B cell (primary cell): ENCODE data around the gene DNMBP. TPM values are rescaled to one million over a fixed set of nuclear protein-coding genes. Genes with fewer than 3 reads are reported as not detected.
"Not testable (repeated sequence)": the region's sequence is repeated elsewhere in the genome, so short reads cannot be mapped to it uniquely, and the experiment has no call there.

Experiments
- ATAC-seq: fragments of 200-7000 bp; cut with Tn5 transposase; one replicate; pipeline ENCODE4 v1.10.0; 2021; ENCODE audit warnings: low read depth, mild to moderate bottlenecking, moderate number of reproducible peaks, moderate library complexity
- CTCF ChIA-PET: fragments of 350-600 bp; sonication (Branson Sonifier 250); formaldehyde crosslinking; loops from one replicate; lab custom pipeline; 2021; ENCODE audit warnings: antibody characterized with exemption, inconsistent platforms; lab: Charles Lee
- POLR2A ChIA-PET: fragments of 350-600 bp; sonication (Branson Sonifier 250); formaldehyde crosslinking; loops from one replicate; lab custom pipeline; 2021; ENCODE audit warnings: antibody characterized with exemption; lab: Charles Lee
- DNase-seq: peaks from one replicate; pipeline ENCODE4 v3.0.0; 2013
- H2AFZ ChIP-seq: 2 replicates; pipeline ENCODE4 v1.6.1; 2012; ENCODE audit warnings: mild to moderate bottlenecking, low read depth, low read length; ENCODE audit not compliant: insufficient read depth, poor library complexity, severe bottlenecking
- H3K27ac ChIP-seq, 2 donors: 1 replicate in 1 of 2; 2 replicates in 1 of 2; pipeline ENCODE4 v1.5.1; 2012 to 2013; ENCODE audit warnings: low read length in 2 of 2, mild to moderate bottlenecking in 2 of 2, moderate library complexity in 1 of 2
- H3K27me3 ChIP-seq, 4 experiments: fragments of 200-600 bp in 1 of 4; sonication (generic) in 1 of 4; replicated peaks in 1 of 4; 1 replicate in 2 of 4; 2 replicates in 2 of 4; pipeline versions ENCODE4 v1.6.1 to v1.7.0; 2013 to 2016; ENCODE audit warnings: low read length in 3 of 4, mild to moderate bottlenecking in 2 of 4, mixed read lengths in 1 of 4, moderate library complexity in 1 of 4; ENCODE audit not compliant: insufficient read depth in 4 of 4, control insufficient read depth in 3 of 4; ENCODE audit errors: control extremely low read depth in 1 of 4
- H3K36me3 ChIP-seq, 2 experiments: replicated peaks in 1 of 2; 1 replicate in 1 of 2; 2 replicates in 1 of 2; pipeline versions ENCODE4 v1.6.1 to v1.7.1; 2013; ENCODE audit warnings: low read length in 1 of 2; ENCODE audit not compliant: insufficient read depth in 2 of 2, control insufficient read depth in 1 of 2; ENCODE audit errors: control extremely low read depth in 1 of 2, extremely low read depth in 1 of 2
- H3K4me1 ChIP-seq, 2 donors: fragments of 200-600 bp in 1 of 2; sonication (generic) in 1 of 2; 1 replicate in 1 of 2; 2 replicates in 1 of 2; pipeline versions ENCODE4 v1.5.1 to v1.6.1; 2013 to 2017; ENCODE audit warnings: low read length in 2 of 2; ENCODE audit not compliant: control insufficient read depth in 2 of 2, insufficient read depth in 2 of 2
- H3K4me2 ChIP-seq: replicated peaks from 2 replicates; pipeline ENCODE3; 2012; ENCODE audit warnings: mild to moderate bottlenecking, low read depth, low read length; ENCODE audit not compliant: poor library complexity, severe bottlenecking
- H3K4me3 ChIP-seq, 5 experiments: fragments of 200-600 bp in 1 of 5; sonication (generic) in 1 of 5; 1 replicate in 3 of 5; 2 replicates in 2 of 5; pipeline versions ENCODE4 v1.5.1 to v1.7.0; 2011 to 2016; ENCODE audit warnings: low read length in 4 of 5, mild to moderate bottlenecking in 4 of 5, low read depth in 2 of 5, control low read depth in 1 of 5, moderate library complexity in 1 of 5; ENCODE audit not compliant: insufficient read depth in 1 of 5; ENCODE audit errors: control extremely low read depth in 1 of 5, extremely low read depth in 1 of 5
- H3K79me2 ChIP-seq: fragments of 200-600 bp; sonication (generic); one replicate; pipeline ENCODE4 v1.6.0; 2016; ENCODE audit warnings: low read length; ENCODE audit not compliant: control insufficient read depth, insufficient read depth
- H3K9ac ChIP-seq: fragments of 200-600 bp; sonication (generic); 2 replicates; pipeline ENCODE4 v1.6.1; 2017; ENCODE audit warnings: mild to moderate bottlenecking, low read length, moderate library complexity
- H3K9me3 ChIP-seq, 3 donors: one replicate each; pipeline versions ENCODE4 v1.6.1 to v1.7.1; 2013; ENCODE audit warnings: low read length in 2 of 3; ENCODE audit not compliant: control insufficient read depth in 2 of 3, insufficient read depth in 1 of 3; ENCODE audit errors: control extremely low read depth in 1 of 3
- H4K20me1 ChIP-seq: 2 replicates; pipeline ENCODE4 v1.6.0; 2012; ENCODE audit warnings: mild to moderate bottlenecking, low read length; ENCODE audit not compliant: insufficient read depth, control insufficient read depth, poor library complexity, severe bottlenecking
- H3K27ac Mint-ChIP-seq: one replicate; pipeline ENCODE4 v1.8.0; 2021; ENCODE audit warnings: mixed read lengths
- H3K27me3 Mint-ChIP-seq: one replicate; pipeline ENCODE4 v1.8.0; 2021; ENCODE audit warnings: mixed read lengths
- H3K4me1 Mint-ChIP-seq: one replicate; pipeline ENCODE4 v1.8.0; 2021; ENCODE audit warnings: mixed read lengths
- H3K4me3 Mint-ChIP-seq: one replicate; pipeline ENCODE4 v1.8.0; 2021; ENCODE audit warnings: mixed read lengths
- H3K9me3 Mint-ChIP-seq: one replicate; pipeline ENCODE4 v1.8.0; 2022; ENCODE audit warnings: mixed read lengths; ENCODE audit not compliant: insufficient read depth
- CTCF ChIP-seq: fragments of 200-600 bp; IDR thresholded peaks from one replicate; pipeline ENCODE4 v1.8.0; 2022; ENCODE audit warnings: antibody characterized with exemption, mild to moderate bottlenecking
- EZH2 ChIP-seq: IDR thresholded peaks from 2 replicates; pipeline ENCODE4 v1.6.1; 2012; ENCODE audit warnings: borderline replicate concordance, low read depth, mild to moderate bottlenecking, moderate library complexity, low read length; ENCODE audit not compliant: insufficient read depth, poor library complexity, severe bottlenecking
- WGBS: methylation state at CpG from one replicate; pipeline ENCODE4 v1.1.5; 2013; ENCODE audit warnings: missing lambda C conversion rate; ENCODE audit not compliant: insufficient coverage; 5-methylcytosine and 5-hydroxymethylcytosine counted together
- intact Hi-C: fragments of 100-400 bp; cut with micrococcal nuclease; formaldehyde crosslinking; loops from one replicate; pipeline ENCODE4 v1.10.0; 2022
- polyA plus RNA-seq: library from polyadenylated mRNA; depleted of rRNA; stranded (reverse); fragments of >200 nt; gene quantifications from 2 replicates; pipeline ENCODE4 v1.2.3, GENCODE V29; 2012
- total RNA-seq, 2 donors: library from RNA; stranded (reverse); fragments of 120-200 nt in 1 of 2; gene quantifications; 1 replicate in 1 of 2; 2 replicates in 1 of 2; pipeline versions ENCODE4 v1.2.3 to v1.2.4, GENCODE V29; 2013 to 2022

The DNMBP gene
- total and polyA plus RNA-seq, 2 donors (not counting 1 experiment from before 2014, with no cell fraction given), result 12.8 to 22.6 TPM

- H2AFZ ChIP-seq, result no peak overlapping the region
- H3K4me3 Mint-ChIP-seq, result no peak overlapping the region
- H3K9me3 ChIP-seq, result peaks cover 1 to 9% (median 8%) of the 10 kb centered on the region in 3 donors
- no peaks in the 10 kb centered on the region for H4K20me1 ChIP-seq
- H3K27me3 Mint-ChIP-seq, result no peaks in the 10 kb centered on the region
- WGBS, result no CpG with 5 or more reads among the region's 2 CpGs
- no peaks in the 10 kb centered on the region for H3K4me1 ChIP-seq
- CTCF ChIA-PET, result no interaction called here
- no peak overlapping the region for H3K9ac ChIP-seq
- H3K9me3 Mint-ChIP-seq, result peaks cover 6% of the 10 kb centered on the region
- intact Hi-C loops, result no loop called here
- no peak for DNase-seq
- ATAC-seq, result no peak
- no peak overlapping the region for H3K4me2 ChIP-seq
- H3K36me3 ChIP-seq, result peaks cover 4 to 45% of the 10 kb centered on the region in 2 experiments
- TF ChIP-seq EZH2 (no peak), CTCF (no peak)
- no peak overlapping the region for H3K27ac Mint-ChIP-seq
- H3K4me3 ChIP-seq, result no peak overlapping the region
- peaks cover 5% of the 10 kb centered on the region for H3K4me1 Mint-ChIP-seq
- H3K27me3 ChIP-seq, result no peaks in the 10 kb centered on the region
- H3K27ac ChIP-seq, result no peak overlapping the region
- POLR2A ChIA-PET, result no interaction called here
- peaks cover 68% of the 10 kb centered on the region for H3K79me2 ChIP-seq
These were observed 56.9 kb downstream of the DNMBP start for GRCh38 chr10:99952799-99953198.

- H3K4me3 Mint-ChIP-seq, intact Hi-C loops, H3K9ac ChIP-seq, H3K27ac Mint-ChIP-seq, H3K4me2 ChIP-seq, POLR2A ChIA-PET, H3K4me3 ChIP-seq, H3K27me3 Mint-ChIP-seq, ATAC-seq, DNase-seq, H3K9me3 ChIP-seq, H3K36me3 ChIP-seq, H2AFZ ChIP-seq, H3K27ac ChIP-seq, H3K4me1 Mint-ChIP-seq, H3K4me1 ChIP-seq, H3K9me3 Mint-ChIP-seq, H3K27me3 ChIP-seq: not testable (repeated sequence)
- WGBS, result no CpG with 5 or more reads among the region's 2 CpGs
- Histone ChIP-seq H3K79me2 (peaks cover 51% of the 10 kb centered on the region), H4K20me1 (peaks cover 16% of the 10 kb centered on the region)
- CTCF ChIA-PET, result interaction anchor here (1.5 kb wide), 1 partner anchor 21 kb away, joined by 3 read pairs; no protein-coding TSS in a partner anchor
These were observed 63.7 kb downstream of the DNMBP start for GRCh38 chr10:99946051-99946450.
